Progenitor cell of endocrine pancreas (in vitro differentiated cells): ENCODE data around the gene GFI1B. TPM values are rescaled to one million over a fixed set of nuclear protein-coding genes. Genes with fewer than 3 reads are reported as not detected.
A peak's percentile ranks its signal among the peaks of the same experiment; 100 is the strongest.

Experiments used
- DNase-seq: peaks from one replicate; pipeline ENCODE4 v3.0.0; 2021; ENCODE audit warnings: low spot score; ENCODE audit not compliant: unreplicated experiment
- H3K27ac Mint-ChIP-seq: 2 replicates; pipeline ENCODE4 v1.8.0; 2021; ENCODE audit warnings: mild to moderate bottlenecking, moderate library complexity, mixed read lengths
- H3K27me3 Mint-ChIP-seq: 2 replicates; pipeline ENCODE4 v1.8.0; 2021; ENCODE audit warnings: mixed read lengths
- H3K36me3 Mint-ChIP-seq: 2 replicates; pipeline ENCODE4 v1.8.0; 2022; ENCODE audit warnings: mixed read lengths; ENCODE audit not compliant: insufficient read depth
- H3K4me1 Mint-ChIP-seq: 2 replicates; pipeline ENCODE4 v1.8.0; 2021; ENCODE audit warnings: low read depth, mixed read lengths
- H3K4me3 Mint-ChIP-seq: 2 replicates; pipeline ENCODE4 v1.8.0; 2021; ENCODE audit warnings: low read depth, mild to moderate bottlenecking, moderate library complexity, mixed read lengths
- H3K9me3 Mint-ChIP-seq: 2 replicates; pipeline ENCODE4 v1.8.0; 2021; ENCODE audit warnings: low read depth, mixed read lengths
- total RNA-seq: library from RNA; stranded (reverse); gene quantifications from 2 replicates; pipeline ENCODE4 v1.2.1, GENCODE V29; 2021
- TF ChIP-seq, protein P1 (sequence below): fragments of 200-600 bp; sonication (generic); IDR thresholded peaks from one replicate; pipeline ENCODE4 v1.5.0; 2021; ENCODE audit warnings: antibody characterized with exemption, mild to moderate bottlenecking; ENCODE audit not compliant: unreplicated experiment

Gene GFI1B
- total RNA-seq, 1 donor from 2014 or later, result 0.12 TPM

DNA sequence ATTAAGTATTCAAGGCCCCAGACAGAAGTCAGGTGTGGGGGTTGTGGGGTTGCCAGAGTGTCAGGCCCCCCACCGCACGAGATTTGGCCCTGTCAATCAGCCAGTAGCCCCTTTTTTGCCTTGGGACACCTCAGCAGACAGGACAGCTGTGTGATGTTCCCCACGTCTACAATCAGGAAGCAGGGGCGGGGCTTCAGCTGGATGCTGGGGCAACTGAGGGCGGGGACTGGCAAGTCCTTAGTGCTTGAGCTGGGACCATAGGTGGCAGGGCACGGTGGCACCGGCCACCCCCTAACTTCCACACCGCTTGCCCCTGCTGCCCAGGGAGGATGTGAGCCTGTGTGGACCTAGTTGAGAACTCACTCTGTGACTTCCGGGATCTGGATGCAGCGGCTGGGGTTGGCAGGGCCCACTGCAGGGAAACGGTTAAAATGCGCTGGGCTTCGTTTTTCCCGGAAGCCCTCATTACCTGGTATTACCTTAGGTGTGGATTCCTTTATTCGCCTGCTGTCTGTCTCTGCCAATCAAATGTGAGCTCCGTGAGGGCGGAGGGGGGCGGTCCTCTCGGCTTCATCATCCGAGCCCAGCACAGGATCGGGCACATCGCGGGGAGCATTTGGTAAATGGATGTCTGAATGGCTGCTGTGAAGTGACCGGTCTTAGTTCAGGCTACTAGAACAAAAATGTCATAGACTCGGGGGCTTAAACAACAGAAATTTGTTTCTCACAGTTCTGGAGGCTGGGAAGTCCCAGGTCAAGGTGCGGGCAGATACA, 44.8 kb downstream of the GFI1B start:
- Mint-ChIP-seq H3K27ac (no peak overlapping the region), H3K36me3 (no peaks in the 10 kb centered on the region), H3K9me3 (no peaks in the 10 kb centered on the region), H3K27me3 (peaks cover 14% of the 10 kb centered on the region), H3K4me1 (no peaks in the 10 kb centered on the region), H3K4me3 (no peak overlapping the region)
- no peak for DNase-seq
- TF ChIP-seq, protein P1, sequence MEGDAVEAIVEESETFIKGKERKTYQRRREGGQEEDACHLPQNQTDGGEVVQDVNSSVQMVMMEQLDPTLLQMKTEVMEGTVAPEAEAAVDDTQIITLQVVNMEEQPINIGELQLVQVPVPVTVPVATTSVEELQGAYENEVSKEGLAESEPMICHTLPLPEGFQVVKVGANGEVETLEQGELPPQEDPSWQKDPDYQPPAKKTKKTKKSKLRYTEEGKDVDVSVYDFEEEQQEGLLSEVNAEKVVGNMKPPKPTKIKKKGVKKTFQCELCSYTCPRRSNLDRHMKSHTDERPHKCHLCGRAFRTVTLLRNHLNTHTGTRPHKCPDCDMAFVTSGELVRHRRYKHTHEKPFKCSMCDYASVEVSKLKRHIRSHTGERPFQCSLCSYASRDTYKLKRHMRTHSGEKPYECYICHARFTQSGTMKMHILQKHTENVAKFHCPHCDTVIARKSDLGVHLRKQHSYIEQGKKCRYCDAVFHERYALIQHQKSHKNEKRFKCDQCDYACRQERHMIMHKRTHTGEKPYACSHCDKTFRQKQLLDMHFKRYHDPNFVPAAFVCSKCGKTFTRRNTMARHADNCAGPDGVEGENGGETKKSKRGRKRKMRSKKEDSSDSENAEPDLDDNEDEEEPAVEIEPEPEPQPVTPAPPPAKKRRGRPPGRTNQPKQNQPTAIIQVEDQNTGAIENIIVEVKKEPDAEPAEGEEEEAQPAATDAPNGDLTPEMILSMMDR, result no peak

DNA sequence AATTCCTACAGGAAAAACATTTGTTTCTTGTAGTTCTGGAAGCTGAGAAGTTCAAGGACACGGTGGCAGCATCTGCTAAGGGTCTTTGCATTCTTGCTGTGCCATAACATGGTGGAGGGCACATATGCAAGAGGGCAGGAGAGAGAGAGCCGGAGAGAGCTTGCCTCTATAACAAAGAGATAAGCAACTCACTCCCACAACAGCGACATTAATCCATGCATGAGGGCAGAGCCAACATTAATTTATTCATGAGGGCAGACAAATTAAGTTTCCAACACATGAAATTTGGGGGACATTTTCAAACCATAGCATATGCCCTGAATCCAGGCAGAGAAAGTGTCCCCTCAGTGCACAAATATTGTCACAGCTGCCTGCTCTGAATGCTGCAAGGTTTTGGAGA, 47.9 kb downstream of the GFI1B start:
- no peak overlapping the region for H3K4me3 Mint-ChIP-seq
- H3K27ac Mint-ChIP-seq, result no peak overlapping the region
- peaks cover 11% of the 10 kb centered on the region for H3K27me3 Mint-ChIP-seq
- H3K9me3 Mint-ChIP-seq, result no peaks in the 10 kb centered on the region
- no peaks in the 10 kb centered on the region for H3K36me3 Mint-ChIP-seq
- H3K4me1 Mint-ChIP-seq, result peaks cover 5% of the 10 kb centered on the region
- TF ChIP-seq, protein P1, result no peak
- no peak for DNase-seq

DNA sequence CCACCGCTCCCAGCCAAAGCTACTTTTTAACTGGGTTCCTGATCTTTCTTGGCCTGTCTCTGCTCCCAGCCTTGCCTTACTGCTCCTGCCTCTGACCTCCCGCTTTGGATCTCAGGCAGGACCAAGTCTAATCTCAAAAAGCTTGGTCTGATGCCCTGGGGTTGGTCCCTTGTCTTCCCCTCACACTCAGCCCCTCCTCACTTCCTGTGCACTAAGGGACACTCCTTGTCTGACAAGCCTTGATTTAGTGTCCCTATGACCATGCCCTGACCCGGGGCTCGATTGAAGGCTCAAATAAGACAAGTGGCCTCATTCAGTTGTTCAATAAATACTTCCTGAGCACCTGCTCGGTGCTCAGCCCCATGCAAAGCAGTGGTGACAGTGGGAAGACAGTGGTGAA, 48.6 kb downstream of the GFI1B start:
- Mint-ChIP-seq H3K27me3 (peaks cover 11% of the 10 kb centered on the region), H3K27ac (no peak overlapping the region), H3K4me1 (peaks cover 12% of the 10 kb centered on the region), H3K4me3 (no peak overlapping the region), H3K9me3 (no peaks in the 10 kb centered on the region), H3K36me3 (no peaks in the 10 kb centered on the region)
- no peak for DNase-seq
- TF ChIP-seq, protein P1, result no peak

DNA sequence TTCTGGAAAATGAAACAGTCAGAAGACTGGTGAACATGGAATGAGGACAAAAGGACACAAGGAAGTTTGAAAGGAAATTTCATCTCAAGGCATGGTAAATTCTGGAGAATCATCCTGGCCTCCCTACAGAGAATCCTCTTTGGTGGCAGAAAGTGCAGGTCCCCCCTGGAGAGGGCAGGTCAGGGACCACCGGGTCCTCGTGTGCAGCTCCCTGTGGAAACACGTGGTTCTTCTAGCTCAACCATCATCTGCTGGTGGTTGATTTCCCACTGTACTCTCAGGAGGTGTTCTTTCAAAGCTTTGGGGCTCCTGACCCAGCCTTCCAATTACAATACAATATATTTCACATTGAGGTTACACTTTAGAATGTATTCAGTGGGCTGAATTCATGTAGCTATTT, 49.7 kb downstream of the GFI1B start:
- Mint-ChIP-seq H3K4me3 (peak overlapping the region; percentile 98), H3K4me1 (peaks cover 18% of the 10 kb centered on the region), H3K36me3 (peaks cover 2% of the 10 kb centered on the region), H3K27ac (no peak overlapping the region), H3K27me3 (peaks cover 11% of the 10 kb centered on the region), H3K9me3 (no peaks in the 10 kb centered on the region)
- no peak for DNase-seq
- TF ChIP-seq, protein P1, result no peak

DNA sequence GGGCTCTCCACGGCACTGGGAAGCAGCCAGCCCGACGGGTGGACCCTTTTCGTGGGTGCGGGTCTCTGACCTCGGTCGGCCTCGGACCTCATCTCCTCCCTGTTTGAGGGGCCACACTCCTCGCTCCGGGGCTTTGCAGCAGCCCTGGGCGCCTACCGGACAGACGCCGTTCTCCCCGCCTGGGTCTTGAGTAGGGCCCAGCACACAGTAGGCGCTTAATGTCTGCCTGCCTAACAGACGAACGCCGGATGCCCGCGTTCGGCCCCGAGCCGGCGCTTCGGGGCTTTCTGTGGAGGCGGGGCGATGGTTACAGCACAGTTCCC, 51.5 kb downstream of the GFI1B start:
- H3K36me3 Mint-ChIP-seq, result peaks cover 2% of the 10 kb centered on the region
- peak overlapping the region; percentile 98 for H3K27ac Mint-ChIP-seq
- H3K9me3 Mint-ChIP-seq, result no peaks in the 10 kb centered on the region
- H3K27me3 Mint-ChIP-seq, result peaks cover 11% of the 10 kb centered on the region
- peaks cover 18% of the 10 kb centered on the region for H3K4me1 Mint-ChIP-seq
- TF ChIP-seq, protein P1, result no peak
- H3K4me3 Mint-ChIP-seq, result peak overlapping the region; percentile 98
- DNase-seq, result no peak
